SK-N-SH (cell line): ENCODE data around the gene CCDC102A.

Experiments
- CTCF ChIP-seq: fragments of 200-600 bp; sonication (generic); IDR thresholded peaks from 2 replicates; pipeline ENCODE4 v1.6.1; 2017; ENCODE audit warnings: antibody characterized with exemption, mild to moderate bottlenecking, moderate library complexity
- SIN3A ChIP-seq: IDR thresholded peaks from 2 replicates; pipeline ENCODE4 v1.6.1; 2012; ENCODE audit warnings: low read depth, mild to moderate bottlenecking, low read length, moderate library complexity, borderline replicate concordance
- TAF1 ChIP-seq: IDR thresholded peaks from 2 replicates; pipeline ENCODE4 v1.6.1; 2012; ENCODE audit warnings: low read depth, mild to moderate bottlenecking, low read length, moderate library complexity, borderline replicate concordance

- no peak for TF ChIP-seq TAF1
- TF ChIP-seq CTCF: no peak
- TF ChIP-seq SIN3A: no peak; the same call in 1 of the 2 replicates
Observed at GRCh38 chr16:57472665-57473060, 63.7 kb downstream of the CCDC102A start.
